Esophagus squamous epithelium (tissue), 5 donors: ENCODE data around the gene PIK3AP1. TPM values are rescaled to one million over a fixed set of nuclear protein-coding genes. Genes with fewer than 3 reads are reported as not detected.

ENCODE experiments used
- DNase-seq: peaks from one replicate; lab custom pipeline; 2025; lab: John Stamatoyannopoulos, UW
- H3K27ac ChIP-seq, 4 donors: fragments of 200-600 bp; sonication (generic); one replicate each; pipeline ENCODE4 v1.5.1; 2016 to 2019; ENCODE audit warnings: mild to moderate bottlenecking in 1 of 4
- H3K27me3 ChIP-seq, 4 donors: fragments of 200-600 bp; sonication (generic); 1 replicate in 3 of 4; 2 replicates in 1 of 4; pipeline versions ENCODE4 v1.5.1 to v1.6.0; 2017 to 2021; ENCODE audit warnings: antibody characterized with exemption in 1 of 4
- H3K36me3 ChIP-seq, 3 donors: fragments of 200-600 bp; sonication (generic); one replicate each; pipeline ENCODE4 v1.5.1; 2016 to 2019
- H3K4me1 ChIP-seq, 3 donors: fragments of 200-600 bp; sonication (generic); one replicate each; pipeline ENCODE4 v1.5.1; 2017 to 2019
- H3K4me3 ChIP-seq, 4 donors: fragments of 200-600 bp; sonication (generic); 1 replicate in 3 of 4; 2 replicates in 1 of 4; pipeline ENCODE4 v1.5.1; 2016 to 2019; ENCODE audit warnings: mild to moderate bottlenecking in 2 of 4, moderate library complexity in 1 of 4
- H3K9me3 ChIP-seq, 3 donors: fragments of 200-600 bp; sonication (generic); one replicate each; pipeline ENCODE4 v1.5.1; 2016 to 2019
- CTCF ChIP-seq, 6 experiments: fragments of 450-650 bp in 4 of 6; fragments of 200-600 bp in 2 of 6; sonication (generic) in 2 of 6; IDR thresholded peaks; one replicate each; pipeline ENCODE4 v1.5.1; 2016 to 2019; ENCODE audit warnings: antibody characterized with exemption in 6 of 6, mild to moderate bottlenecking in 4 of 6, moderate library complexity in 4 of 6
- POLR2A ChIP-seq, 4 donors: fragments of 450-650 bp; IDR thresholded peaks; one replicate each; pipeline ENCODE4 v1.6.1; 2017; ENCODE audit warnings: antibody characterized with exemption in 4 of 4, mild to moderate bottlenecking in 4 of 4, moderate library complexity in 3 of 4
- WGBS, 2 donors: methylation state at CpG; one replicate each; pipeline ENCODE4 v1.1.5; 2018; 5-methylcytosine and 5-hydroxymethylcytosine counted together
- intact Hi-C: fragments of 100-400 bp; cut with DNase I; formaldehyde crosslinking; loops from one replicate; pipeline ENCODE4 v1.15.0; 2022
- total RNA-seq, 4 donors: library from RNA; depleted of rRNA; stranded (reverse); fragments of >200 nt; gene quantifications; one replicate each; pipeline ENCODE4 v1.1.0, GENCODE V29; 2016
- donor health status: DM: yes; HTN: yes; CAD: no.

The PIK3AP1 gene
- total RNA-seq, 4 donors from 2014 or later = 0.57 to 7.6 (median 3.7) TPM

DNA sequence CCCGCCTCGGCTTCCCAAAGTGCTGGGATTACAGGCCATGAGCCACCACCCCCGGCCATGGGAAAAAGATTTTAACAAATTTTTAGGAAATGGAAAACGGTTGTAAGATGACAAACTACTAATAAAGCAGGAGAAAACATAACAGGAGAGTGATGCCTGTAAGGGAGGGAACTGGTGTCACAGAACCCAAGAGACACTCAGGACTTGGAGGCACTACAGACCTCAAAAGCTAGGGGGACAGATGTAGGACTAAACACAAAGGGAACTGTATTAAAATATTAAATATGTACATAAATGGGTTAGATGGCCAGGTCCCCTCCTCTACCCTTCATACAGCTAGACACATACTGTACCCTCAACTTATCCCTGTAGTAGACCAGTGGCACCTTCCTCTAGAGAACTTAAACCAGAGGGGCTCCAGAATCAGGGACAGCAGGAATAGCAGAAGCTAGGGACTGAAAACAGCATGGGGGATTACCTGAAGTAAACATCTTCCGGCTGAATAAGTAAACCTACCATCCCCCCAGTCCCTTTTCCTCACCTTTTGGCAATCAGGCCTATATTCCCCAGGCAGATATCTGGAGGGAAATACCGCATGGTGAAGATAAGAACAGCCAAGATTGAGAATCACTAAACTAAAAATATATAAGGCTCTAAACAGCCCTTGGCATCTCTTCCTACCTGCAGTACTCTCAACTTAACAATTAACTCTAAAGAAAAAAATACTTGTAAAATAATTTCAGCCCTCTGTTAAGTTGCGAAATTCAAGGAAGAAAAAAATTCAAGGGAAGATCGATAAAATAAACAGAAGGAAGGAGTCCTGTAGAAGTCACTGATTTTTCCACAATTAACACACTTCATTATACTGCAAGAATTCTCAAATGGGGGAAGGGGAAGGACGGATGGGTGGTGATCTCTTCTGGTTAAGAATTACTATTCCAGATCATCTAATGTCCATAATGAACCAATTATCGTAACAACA lies 149.0 kb downstream of the PIK3AP1 start:
- intact Hi-C loops = no loop called here
- Histone ChIP-seq H3K27me3 (no peaks in the 10 kb centered on the region), H3K9me3 (no peaks in the 10 kb centered on the region), H3K4me3 (no peak overlapping the region), H3K36me3 (peaks cover 0 to 46% (median 0%) of the 10 kb centered on the region in 3 donors), H3K4me1 (peaks cover 0 to 18% (median 8%) of the 10 kb centered on the region in 3 donors), H3K27ac (no peak overlapping the region)
- WGBS, 2 donors = 74 to 85% methylated on average over 7 to 8 of the region's 10 CpGs
- TF ChIP-seq POLR2A (IDR thresholded peaks at IDR 0.05) (no peak), CTCF (IDR thresholded peaks at IDR 0.05) (no peak)
- no peak for DNase-seq

- Histone ChIP-seq H3K4me1 (peaks cover 0 to 13% (median 8%) of the 10 kb centered on the region in 3 donors), H3K4me3 (no peak overlapping the region), H3K27ac (no peak overlapping the region), H3K27me3 (no peaks in the 10 kb centered on the region), H3K9me3 (no peaks in the 10 kb centered on the region), H3K36me3 (peaks cover 0 to 40% (median 0%) of the 10 kb centered on the region in 3 donors)
- DNase-seq = no peak
- WGBS, 2 donors = 90 to 95% methylated on average over 6 of the region's 6 CpGs
- intact Hi-C loops = no loop called here
- TF ChIP-seq CTCF (IDR thresholded peaks at IDR 0.05) = no peak
- no peak for TF ChIP-seq POLR2A (IDR thresholded peaks at IDR 0.05)
These were observed 149.8 kb downstream of the PIK3AP1 start for GRCh38 chr10:96570511-96570910.

DNA sequence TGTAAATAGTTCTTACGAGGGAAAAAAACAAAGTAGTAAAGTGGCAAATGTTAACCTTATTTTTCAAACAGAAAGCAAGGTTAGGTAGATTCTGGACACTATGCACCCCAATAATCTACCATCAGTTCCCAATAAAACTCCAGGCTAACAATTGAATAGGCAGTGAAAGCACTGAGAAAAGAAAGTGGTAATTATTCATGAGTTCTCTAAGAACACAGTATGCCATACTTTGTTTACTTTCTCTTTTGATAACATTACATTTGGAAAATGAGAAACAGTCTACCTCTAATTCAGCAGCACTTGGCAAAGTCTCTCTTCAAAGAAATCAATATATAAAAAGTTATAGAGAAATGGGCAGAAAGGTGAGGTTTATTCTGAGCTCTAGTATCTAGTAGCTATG lies 151.9 kb downstream of the PIK3AP1 start:
- TF ChIP-seq CTCF (IDR thresholded peaks at IDR 0.05) (no peak), POLR2A (IDR thresholded peaks at IDR 0.05) (no peak)
- H3K27ac ChIP-seq = no peak overlapping the region
- no peaks in the 10 kb centered on the region for H3K27me3 ChIP-seq
- H3K4me3 ChIP-seq = no peak overlapping the region
- H3K4me1 ChIP-seq = peaks cover 0 to 13% (median 8%) of the 10 kb centered on the region in 3 donors
- H3K9me3 ChIP-seq = no peaks in the 10 kb centered on the region
- peaks cover 0 to 49% (median 0%) of the 10 kb centered on the region in 3 donors for H3K36me3 ChIP-seq
- DNase-seq = no peak
- intact Hi-C loops = no loop called here
- 68 to 75% methylated on average over 1 of the region's 1 CpG for WGBS, 2 donors

- Histone ChIP-seq H3K4me1 (peaks cover 0 to 6% (median 5%) of the 10 kb centered on the region in 3 donors), H3K27ac (no peak overlapping the region), H3K27me3 (no peaks in the 10 kb centered on the region), H3K9me3 (no peaks in the 10 kb centered on the region), H3K36me3 (peaks cover 0 to 61% (median 0%) of the 10 kb centered on the region in 3 donors), H3K4me3 (no peak overlapping the region)
- no peak for DNase-seq
- 0 to 14% methylated on average over 1 of the region's 1 CpG for WGBS, 2 donors
- intact Hi-C loops = no loop called here
- TF ChIP-seq CTCF (IDR thresholded peaks at IDR 0.05) (no peak), POLR2A (IDR thresholded peaks at IDR 0.05) (no peak)
These were observed 154.5 kb downstream of the PIK3AP1 start for GRCh38 chr10:96565774-96566173.
